ENCODE measurements around the gene SRRM1. TPM values are rescaled to one million over a fixed set of nuclear protein-coding genes. Genes with fewer than 3 reads are reported as not detected.
"Not testable (repeated sequence)": the region's sequence is repeated elsewhere in the genome, so short reads cannot be mapped to it uniquely, and the experiment has no call there.

Gene SRRM1
- total and polyA plus RNA-seq, 2 donors = 63.8 to 87.3 TPM

DNA sequence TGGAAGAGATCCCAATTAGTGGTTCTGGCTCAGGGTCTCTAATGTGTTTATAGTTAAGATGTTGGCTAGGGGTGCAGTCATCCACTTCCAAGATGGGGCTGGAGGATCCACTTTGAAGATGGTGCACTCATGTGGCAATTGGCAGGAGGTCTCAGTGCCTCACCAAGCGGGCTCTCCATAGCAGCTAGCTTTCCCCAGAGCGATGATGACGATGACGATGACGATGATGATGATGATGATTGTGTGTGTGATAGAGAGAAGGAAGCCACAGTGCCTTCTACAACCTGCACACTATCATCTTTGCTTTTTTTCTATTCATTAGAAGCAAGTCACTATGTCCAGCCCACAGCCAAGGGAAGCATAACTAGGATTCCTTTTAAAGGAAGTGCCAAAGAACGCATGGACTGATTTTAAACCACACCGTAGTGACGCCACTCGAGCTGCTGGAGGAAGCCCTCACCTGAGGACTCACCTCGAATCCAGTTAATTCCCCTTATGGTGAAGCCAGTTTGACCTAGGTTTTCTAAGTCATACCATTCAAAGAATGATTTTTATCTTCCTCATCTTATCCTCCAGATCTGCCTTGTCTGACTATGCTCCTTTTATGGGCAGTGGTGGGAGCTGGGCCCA, 49.4 kb downstream of the SRRM1 start:
- no peak for DNase-seq (ENCODE audit: extremely low spot score)
- 72% methylated on average over 10 of the region's 10 CpGs for WGBS
- Histone ChIP-seq H3K4me1 (ENCODE audit: insufficient read depth) (no peaks in the 10 kb centered on the region), H3K4me3 (ENCODE audit: low read depth, low read length) (no peak overlapping the region), H3K36me3 (ENCODE audit: insufficient read depth) (no peaks in the 10 kb centered on the region), H3K27ac (ENCODE audit: low read depth) (no peak overlapping the region)

DNA sequence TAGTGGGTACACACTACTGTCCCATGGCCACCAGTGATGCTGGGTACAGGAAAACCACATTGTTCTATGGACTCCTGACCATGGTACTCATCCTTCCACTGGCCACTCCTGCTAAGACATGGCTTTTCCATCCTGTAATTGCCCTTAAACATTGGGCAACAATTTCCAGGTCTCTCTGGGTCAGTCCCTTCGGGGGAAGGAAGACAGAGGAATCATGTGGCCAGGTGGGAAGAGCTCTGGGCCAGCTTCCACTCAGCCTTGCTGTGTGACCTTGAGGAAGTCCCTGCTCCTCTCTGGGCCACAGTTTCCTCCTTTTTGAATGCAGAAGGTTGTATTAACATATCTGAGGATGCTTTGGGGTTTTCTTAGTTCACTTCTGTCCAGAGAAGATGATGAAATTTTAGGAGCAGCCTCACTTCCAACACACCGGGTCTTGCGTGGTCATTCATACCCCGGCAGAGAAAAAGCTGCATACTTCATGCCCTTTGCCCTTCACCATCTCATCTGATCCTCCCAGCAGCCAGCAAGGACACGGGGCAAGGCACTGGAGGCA, 50.8 kb downstream of the SRRM1 start:
- no peak overlapping the region for H3K27ac ChIP-seq (ENCODE audit: low read depth)
- 34% methylated on average over 5 of the region's 5 CpGs for WGBS
- H3K4me1 ChIP-seq (ENCODE audit: insufficient read depth) = no peaks in the 10 kb centered on the region
- no peaks in the 10 kb centered on the region for H3K36me3 ChIP-seq (ENCODE audit: insufficient read depth)
- no peak overlapping the region for H3K4me3 ChIP-seq (ENCODE audit: low read depth, low read length)
- no peak for DNase-seq (ENCODE audit: extremely low spot score)

DNA sequence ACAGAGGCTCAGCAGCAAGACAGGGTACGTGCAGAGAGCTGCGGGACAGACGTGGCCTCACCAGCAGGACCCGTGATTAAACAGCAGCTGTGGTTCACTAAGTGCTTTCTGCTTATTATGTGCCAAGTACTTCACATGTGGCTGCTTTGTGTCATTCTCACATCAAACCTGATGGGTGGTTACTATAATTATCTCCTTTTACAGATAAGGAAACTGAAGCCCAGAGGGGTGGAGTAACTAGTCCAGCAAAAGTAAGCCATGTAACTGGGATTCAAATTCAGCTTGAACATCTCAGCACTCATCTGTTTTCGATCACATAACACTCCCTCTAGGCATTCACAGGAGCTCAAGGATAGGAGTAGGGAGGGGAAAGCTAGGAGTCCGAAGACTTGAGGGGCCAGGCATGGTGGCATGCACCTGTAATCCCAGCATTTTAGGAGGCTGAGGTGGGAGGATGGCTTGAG, 51.3 kb downstream of the SRRM1 start:
- DNase-seq (ENCODE audit: extremely low spot score) = no peak
- Histone ChIP-seq H3K27ac (ENCODE audit: low read depth) (no peak overlapping the region), H3K36me3 (ENCODE audit: insufficient read depth) (no peaks in the 10 kb centered on the region), H3K4me3 (ENCODE audit: low read depth, low read length) (no peak overlapping the region), H3K4me1 (ENCODE audit: insufficient read depth) (no peaks in the 10 kb centered on the region)
- WGBS = 19% methylated on average over 6 of the region's 6 CpGs

DNA sequence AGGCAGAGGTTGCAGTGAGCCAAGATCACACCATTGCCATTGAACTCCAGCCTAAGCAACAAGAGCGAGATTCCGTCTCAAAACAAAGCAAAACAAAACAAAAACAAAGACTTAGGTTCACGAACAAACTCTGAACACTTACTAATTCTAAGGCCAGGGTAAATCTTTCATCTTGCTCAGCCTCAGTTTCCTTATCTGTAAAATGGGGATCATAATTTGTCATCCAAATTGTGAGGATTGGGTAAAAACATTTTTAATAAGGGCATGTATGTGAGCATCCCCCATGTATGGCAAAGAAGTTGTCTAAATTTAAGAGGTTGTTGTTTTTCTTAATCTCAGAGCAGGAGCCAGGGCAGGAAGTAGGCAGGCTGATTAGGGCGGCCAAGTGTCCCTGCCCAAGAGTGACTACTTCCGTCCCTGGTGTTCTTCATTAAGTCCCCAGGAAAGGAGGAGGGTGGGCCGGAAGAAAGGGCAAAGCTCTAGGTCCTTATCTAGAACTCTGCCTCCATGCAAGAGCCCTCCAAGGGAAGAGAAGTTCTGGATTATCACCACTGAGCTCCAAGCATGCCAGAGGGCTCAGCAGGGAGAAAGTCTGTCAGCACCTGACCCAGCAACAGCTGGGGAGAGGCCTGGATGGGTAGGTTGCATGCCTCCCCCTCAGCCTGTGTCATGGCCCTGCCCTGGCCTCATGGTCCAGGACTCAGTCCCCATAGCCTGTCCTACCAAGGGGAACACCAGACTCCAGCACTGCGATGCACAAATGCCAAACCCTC, 52.3 kb downstream of the SRRM1 start:
- 74% methylated on average over 7 of the region's 7 CpGs for WGBS
- no peak overlapping the region for H3K4me3 ChIP-seq (ENCODE audit: low read depth, low read length)
- H3K27ac ChIP-seq (ENCODE audit: low read depth) = no peak overlapping the region
- no peaks in the 10 kb centered on the region for H3K36me3 ChIP-seq (ENCODE audit: insufficient read depth)
- DNase-seq (ENCODE audit: extremely low spot score) = no peak
- no peaks in the 10 kb centered on the region for H3K4me1 ChIP-seq (ENCODE audit: insufficient read depth)

DNA sequence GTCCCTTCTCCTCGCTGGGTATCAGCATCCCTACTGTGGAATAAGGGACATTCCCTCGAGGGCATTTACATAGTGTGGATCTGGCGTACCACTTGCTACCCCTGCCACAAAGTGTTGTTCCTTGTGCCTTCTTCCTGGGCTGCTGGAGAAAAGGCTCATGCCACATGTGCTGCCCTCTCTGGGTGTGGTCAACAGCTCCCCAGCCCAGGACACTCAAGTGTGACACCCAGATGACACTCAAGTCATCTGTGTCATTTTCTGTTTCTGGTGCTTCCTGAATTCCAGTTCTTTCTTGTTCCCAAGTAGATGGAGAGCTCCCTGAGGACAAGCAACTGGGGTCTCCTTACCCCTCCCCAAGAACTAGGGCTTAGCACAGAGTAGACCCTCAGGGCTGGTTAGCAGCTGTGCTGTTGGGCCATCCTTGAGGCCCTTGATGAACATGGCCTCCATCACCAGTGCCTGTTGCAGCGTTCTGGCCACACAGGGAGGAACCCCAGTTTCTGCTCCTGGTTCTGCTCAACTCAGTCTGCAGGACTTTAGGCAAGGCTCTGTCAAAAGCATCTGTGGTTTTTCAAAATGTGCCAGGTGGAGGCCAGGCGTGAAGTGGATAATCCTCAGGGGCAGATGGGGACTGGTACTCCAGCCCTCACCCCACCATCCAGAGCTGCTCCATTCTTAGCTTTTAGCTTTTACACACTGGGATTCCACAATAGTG, 53.1 kb downstream of the SRRM1 start:
- WGBS = 96% methylated on average over 5 of the region's 5 CpGs
- no peak for DNase-seq (ENCODE audit: extremely low spot score)
- H3K27ac ChIP-seq (ENCODE audit: low read depth) = no peak overlapping the region
- no peaks in the 10 kb centered on the region for H3K4me1 ChIP-seq (ENCODE audit: insufficient read depth)
- no peaks in the 10 kb centered on the region for H3K36me3 ChIP-seq (ENCODE audit: insufficient read depth)
- H3K4me3 ChIP-seq (ENCODE audit: low read depth, low read length) = no peak overlapping the region

DNA sequence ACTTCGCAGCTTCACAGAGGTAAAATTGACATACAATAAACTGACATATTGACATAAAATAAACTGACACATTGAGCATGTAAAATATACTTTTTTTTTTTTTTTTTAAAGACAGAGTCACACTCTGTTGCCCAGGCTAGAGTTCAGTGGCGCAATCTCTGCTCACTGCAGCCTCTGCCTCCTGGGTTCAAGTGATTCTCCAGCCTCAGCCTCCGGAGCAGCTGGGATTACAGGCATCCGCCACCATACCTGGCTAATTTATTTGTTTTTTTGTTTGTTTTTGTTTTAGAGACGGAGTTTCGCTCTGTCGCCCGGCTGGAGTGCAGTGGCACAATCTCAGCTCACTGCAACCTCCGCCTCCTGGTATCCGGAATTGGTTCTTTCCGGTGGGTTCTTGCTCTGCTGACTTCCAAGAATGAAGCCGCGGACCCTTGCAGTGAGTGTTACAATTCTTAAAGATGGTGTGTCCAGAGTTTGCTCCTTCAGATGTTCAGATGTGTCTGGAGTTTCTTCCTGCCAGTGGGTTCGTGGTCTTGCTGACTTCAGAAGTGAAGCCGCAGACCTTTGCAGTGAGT, 53.7 kb downstream of the SRRM1 start:
- H3K4me1 ChIP-seq (ENCODE audit: insufficient read depth) = no peaks in the 10 kb centered on the region
- WGBS = 96% methylated on average over 15 of the region's 15 CpGs
- no peak overlapping the region for H3K27ac ChIP-seq (ENCODE audit: low read depth)
- no peak overlapping the region for H3K4me3 ChIP-seq (ENCODE audit: low read depth, low read length)
- no peak for DNase-seq (ENCODE audit: extremely low spot score)
- no peaks in the 10 kb centered on the region for H3K36me3 ChIP-seq (ENCODE audit: insufficient read depth)

DNA sequence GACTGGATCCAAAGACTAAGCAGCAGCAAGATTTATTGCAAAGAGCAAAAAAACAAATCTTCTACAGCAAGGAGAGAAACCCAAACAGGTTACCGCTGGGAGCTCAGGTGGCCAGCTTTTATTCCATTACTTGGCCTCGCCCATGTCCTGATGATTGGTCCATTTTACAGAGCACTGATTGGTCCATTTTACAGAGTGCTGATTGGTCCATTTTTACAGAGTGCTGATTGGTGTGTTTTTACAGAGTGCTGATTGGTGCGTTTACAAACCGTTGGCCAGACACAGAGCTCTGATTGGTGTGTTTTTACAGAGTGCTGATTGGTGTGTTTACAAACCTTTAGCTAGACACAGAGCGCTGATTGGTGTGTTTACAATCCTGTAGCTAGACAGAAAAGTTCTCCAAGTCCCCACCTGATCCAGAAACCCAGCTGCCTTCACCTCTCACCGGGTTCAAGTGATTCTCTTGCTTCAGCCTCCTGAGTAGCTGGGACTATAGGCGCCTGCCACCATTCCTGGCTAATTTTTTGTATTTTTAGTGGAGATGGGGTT, 54.4 kb downstream of the SRRM1 start:
- H3K4me1 ChIP-seq (ENCODE audit: insufficient read depth); H3K27ac ChIP-seq (ENCODE audit: low read depth); H3K4me3 ChIP-seq (ENCODE audit: low read depth, low read length); DNase-seq (ENCODE audit: extremely low spot score); H3K36me3 ChIP-seq (ENCODE audit: insufficient read depth): not testable (repeated sequence)
- WGBS = 94% methylated on average over 7 of the region's 7 CpGs

DNA sequence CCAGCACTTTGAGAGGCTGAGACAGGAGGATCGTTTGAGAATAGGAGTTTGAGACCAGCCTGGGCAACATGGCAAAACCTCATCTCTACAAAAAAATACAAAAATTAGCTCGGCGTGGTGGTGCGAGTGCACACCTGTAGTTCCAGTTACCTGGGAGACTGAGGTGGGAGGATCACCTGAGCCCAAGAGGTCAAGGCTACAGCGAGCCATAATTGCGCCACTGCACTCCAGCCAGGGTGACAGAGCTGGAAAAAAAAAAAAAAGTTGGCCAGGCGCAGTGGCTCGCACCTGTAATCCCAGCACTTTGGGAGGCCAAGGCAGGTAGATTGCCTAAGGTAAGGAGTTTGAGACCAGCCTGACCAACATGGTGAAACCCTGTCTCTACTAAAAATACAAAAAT, 55.2 kb downstream of the SRRM1 start:
- WGBS = 95% methylated on average over 8 of the region's 8 CpGs
- H3K4me3 ChIP-seq (ENCODE audit: low read depth, low read length); DNase-seq (ENCODE audit: extremely low spot score); H3K27ac ChIP-seq (ENCODE audit: low read depth); H3K36me3 ChIP-seq (ENCODE audit: insufficient read depth); H3K4me1 ChIP-seq (ENCODE audit: insufficient read depth): not testable (repeated sequence)

DNA sequence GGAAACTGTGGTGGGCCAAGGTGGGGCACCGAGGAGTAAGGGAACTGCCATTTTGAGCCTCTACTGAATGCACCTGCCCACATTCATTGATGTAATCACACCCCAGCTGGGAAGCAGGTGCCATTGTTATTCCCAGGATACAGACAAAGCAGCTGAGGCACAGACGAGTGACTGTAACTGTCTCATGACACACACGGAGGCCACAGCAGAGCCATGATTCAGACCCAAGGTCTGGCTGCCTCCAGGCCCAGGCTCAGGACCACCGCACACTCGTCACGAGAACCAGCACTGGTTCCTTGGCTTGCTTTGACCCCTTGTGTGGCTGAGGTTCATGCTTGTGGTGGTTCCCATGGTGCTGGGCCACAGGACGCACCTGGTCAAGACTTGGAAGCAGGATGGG, 56.5 kb downstream of the SRRM1 start:
- Histone ChIP-seq H3K4me3 (ENCODE audit: low read depth, low read length) (no peak overlapping the region), H3K4me1 (ENCODE audit: insufficient read depth) (no peaks in the 10 kb centered on the region), H3K27ac (ENCODE audit: low read depth) (no peak overlapping the region), H3K36me3 (ENCODE audit: insufficient read depth) (no peaks in the 10 kb centered on the region)
- WGBS = 90% methylated on average over 7 of the region's 7 CpGs
- DNase-seq (ENCODE audit: extremely low spot score) = no peak

DNA sequence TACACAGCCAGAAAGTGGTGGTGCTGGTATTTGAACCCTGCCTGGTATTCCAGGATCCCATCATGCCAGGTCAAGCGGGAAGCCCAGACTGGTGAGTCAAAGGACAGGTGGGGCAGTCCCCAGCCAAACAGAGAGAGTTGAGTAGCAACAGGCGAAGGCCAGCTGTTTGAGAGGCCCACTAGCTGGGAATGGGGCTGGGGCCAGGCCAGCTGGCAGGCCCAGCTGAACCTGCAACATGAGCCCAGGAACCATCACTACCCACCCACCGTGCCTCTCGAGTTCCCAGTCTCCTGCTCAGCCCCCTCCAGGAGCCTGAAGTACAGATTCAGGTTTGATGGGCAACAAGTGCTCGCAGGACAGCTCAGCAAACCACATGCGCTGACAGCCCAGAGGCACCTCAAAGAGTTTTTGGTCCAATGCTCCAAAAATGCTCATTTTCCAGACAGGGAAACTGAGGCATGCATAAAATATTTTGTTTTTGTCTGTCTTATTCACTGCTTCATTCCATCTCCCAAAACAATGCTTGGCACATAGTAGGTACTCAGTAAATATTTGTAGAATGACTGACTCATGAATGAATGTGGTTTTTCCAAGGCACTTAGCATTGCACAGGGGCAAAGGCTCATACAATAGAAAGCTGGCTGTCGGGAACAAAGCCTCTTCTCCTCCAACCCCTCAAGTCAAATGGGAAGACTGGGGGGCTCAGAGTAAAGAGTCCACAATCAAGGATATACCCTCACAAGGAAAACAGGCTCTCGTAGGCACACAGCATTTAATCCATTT, 59.6 kb downstream of the SRRM1 start:
- 77% methylated on average over 8 of the region's 8 CpGs for WGBS
- DNase-seq (ENCODE audit: extremely low spot score) = no peak
- H3K27ac ChIP-seq (ENCODE audit: low read depth) = no peak overlapping the region
- H3K36me3 ChIP-seq (ENCODE audit: insufficient read depth) = no peaks in the 10 kb centered on the region
- H3K4me1 ChIP-seq (ENCODE audit: insufficient read depth) = no peaks in the 10 kb centered on the region
- no peak overlapping the region for H3K4me3 ChIP-seq (ENCODE audit: low read depth, low read length)

DNA sequence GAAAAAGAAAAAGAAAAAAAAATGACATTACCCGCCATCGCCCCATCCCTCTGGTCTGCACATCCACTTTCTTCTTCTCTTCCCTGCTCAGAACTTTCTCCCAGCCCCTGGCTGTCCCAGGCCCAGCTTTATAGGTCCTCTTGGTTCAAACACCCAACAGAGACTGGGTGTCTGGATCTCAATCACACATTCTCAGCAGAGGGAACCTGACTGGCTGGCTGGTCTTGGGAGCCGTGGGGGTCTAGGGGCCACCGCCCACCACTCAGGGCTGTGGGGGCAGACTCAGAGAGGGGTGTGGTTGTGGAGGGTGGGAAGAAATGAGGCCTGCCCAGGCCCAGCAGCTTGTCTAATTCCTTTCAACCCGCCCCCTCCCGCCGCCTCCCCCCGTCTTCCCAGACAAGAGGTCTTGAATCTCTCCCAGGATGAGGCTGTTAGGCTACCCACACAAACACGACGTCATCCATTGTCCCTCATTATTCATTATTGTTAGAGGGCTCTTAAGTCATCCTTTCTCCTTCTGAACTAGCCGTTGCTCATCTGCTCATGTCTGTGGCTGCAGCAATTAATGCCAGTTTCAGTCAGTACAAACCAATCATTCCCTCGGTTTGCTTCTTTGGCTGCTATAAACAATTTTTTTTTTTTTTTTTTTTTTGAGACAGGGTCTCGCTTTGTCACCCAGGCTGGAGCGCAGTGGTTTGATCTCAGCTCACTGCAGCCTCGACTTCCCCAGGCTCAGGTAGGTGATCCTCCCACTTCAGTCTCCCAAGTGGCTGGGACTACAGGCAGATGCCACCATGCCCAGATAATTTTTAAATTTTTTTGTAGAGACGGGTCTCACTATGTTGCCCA, 61.5 kb downstream of the SRRM1 start:
- Histone ChIP-seq H3K36me3 (ENCODE audit: insufficient read depth) (no peaks in the 10 kb centered on the region), H3K4me3 (ENCODE audit: low read depth, low read length) (no peak overlapping the region), H3K4me1 (ENCODE audit: insufficient read depth) (no peaks in the 10 kb centered on the region), H3K27ac (ENCODE audit: low read depth) (peak overlapping the region; percentile 25)
- DNase-seq (ENCODE audit: extremely low spot score) = no peak
- 64% methylated on average over 16 of the region's 16 CpGs for WGBS
